ENCODE results near the gene L1CAM.

The L1CAM gene

DNA sequence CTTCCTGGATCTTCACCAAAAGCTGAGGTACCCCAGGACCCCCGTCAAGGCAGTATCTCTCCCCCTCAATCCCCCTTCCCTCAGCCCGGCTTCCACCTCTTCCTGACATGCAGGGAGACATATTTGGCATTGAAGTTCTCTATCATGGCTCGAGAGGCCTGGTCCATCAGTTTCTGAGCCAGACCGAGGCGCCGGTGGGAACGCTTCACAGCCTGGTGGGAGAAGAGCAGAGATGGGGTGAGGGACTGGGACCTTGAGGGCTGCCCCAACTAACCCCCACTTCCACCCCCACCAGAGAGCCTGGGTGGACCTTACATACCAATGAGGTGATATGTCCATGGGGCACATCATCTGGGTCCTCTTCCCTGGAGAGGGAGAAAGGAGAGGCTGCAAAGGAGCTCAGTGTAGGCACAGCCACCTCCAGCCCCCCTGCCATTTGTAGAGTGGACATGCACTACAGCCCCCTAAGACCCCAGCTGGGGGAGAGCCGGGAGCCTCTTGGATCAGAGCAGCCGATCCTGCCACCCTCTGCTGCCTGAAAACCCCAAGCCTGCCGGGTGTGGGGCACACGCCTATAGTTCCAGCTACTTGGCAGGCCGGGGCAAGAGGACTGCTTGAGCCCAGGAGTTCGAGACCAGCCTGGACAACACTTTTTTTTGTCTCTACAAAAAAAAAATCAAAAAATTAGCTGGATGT lies 46.4 kb upstream of the L1CAM start:
- H3K4me3 ChIP-seq, result no peak overlapping the region
- no peak overlapping the region for H3K27ac ChIP-seq
- TF ChIP-seq, protein P1, sequence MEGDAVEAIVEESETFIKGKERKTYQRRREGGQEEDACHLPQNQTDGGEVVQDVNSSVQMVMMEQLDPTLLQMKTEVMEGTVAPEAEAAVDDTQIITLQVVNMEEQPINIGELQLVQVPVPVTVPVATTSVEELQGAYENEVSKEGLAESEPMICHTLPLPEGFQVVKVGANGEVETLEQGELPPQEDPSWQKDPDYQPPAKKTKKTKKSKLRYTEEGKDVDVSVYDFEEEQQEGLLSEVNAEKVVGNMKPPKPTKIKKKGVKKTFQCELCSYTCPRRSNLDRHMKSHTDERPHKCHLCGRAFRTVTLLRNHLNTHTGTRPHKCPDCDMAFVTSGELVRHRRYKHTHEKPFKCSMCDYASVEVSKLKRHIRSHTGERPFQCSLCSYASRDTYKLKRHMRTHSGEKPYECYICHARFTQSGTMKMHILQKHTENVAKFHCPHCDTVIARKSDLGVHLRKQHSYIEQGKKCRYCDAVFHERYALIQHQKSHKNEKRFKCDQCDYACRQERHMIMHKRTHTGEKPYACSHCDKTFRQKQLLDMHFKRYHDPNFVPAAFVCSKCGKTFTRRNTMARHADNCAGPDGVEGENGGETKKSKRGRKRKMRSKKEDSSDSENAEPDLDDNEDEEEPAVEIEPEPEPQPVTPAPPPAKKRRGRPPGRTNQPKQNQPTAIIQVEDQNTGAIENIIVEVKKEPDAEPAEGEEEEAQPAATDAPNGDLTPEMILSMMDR (IDR thresholded peaks at IDR 0.05), result no peak
- DNase-seq (ENCODE audit: low spot score), result no peak

DNA sequence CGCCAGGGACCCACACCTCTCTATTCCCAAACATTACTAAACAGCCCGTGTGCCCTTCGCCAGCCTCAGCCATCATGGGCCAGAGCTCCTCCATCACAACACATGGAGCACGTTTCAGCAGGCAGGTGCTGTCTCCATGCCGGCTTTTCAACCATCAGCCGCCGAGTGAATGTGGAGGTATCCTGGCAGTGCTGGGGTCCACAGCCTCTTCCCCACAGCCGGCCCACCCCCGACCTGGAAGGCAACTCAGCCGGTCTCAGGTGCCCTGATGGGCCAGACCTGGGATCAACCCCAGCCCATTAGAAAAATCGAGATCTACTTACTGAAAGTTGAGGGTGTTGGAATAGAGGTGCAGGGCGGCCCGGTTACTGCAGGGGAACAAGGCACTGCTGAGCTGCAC lies 45.8 kb upstream of the L1CAM start:
- TF ChIP-seq, protein P1 (IDR thresholded peaks at IDR 0.05), result no peak
- Histone ChIP-seq H3K4me3 (no peak overlapping the region), H3K27ac (no peak overlapping the region)
- DNase-seq (ENCODE audit: low spot score), result no peak

DNA sequence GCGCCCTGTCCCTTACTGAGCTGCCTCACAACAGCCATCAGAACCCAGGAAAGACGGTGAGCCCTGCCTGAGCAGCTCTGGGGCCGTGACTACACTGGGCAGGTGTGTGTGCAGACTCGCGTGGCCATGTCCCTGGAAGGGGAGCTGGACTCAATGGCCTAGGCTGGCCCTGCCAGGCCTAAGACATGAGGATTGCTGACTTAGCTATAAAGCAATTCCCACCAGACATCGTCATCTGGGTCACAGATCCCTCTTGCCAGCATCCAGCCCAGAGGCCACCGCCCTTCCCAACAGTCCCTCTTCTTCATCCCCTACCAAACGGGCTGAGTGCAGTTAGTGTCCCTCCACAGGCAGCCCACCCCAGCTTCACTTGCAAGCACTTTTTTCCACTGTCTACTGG lies 45.2 kb upstream of the L1CAM start:
- Histone ChIP-seq H3K27ac (no peak overlapping the region), H3K4me3 (no peak overlapping the region)
- TF ChIP-seq, protein P1 (IDR thresholded peaks at IDR 0.05), result no peak
- no peak for DNase-seq (ENCODE audit: low spot score)

DNA sequence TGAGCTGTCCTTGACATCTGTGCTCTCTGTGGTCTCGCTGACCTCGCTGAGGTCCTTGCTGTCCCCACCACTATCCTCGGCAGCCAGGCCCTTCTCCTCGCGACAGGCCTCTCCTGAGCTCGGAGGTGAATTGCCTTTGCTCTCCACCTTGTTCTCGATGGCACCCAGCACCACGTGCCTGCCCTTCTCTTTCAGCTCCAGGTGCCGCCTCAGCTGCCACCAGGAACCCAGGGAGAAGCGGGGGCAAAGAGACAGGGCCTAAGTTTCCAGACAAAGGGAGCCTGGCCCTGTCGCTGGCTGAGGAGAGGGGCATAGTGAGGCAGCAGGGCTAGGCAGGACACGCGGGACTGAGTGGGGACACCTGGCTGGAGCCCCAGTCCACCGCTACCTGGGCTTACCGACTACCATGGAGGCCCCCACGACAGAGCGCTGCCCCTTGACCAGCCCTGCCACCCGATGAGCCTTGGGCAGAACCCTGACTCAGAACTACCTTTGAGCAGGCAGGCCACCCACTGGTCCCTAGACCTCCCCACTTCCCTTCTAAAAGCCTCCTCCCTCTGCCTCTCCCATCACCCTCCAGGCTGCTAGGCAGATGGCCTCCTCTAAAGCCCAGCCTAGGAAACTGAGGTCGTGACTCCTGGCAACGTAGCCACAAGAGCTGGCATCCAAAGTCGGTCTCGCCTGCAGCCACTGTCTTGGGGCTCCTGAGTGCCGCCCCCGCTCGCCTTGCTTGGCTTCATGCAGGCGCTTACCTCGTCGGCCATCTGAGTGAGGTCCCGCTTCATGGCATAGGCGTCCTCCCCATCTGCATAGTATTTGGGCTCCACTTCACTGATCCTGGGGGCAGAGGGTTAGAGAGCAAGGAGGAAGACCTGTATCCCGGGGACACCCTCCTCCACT lies 44.3 kb upstream of the L1CAM start:
- DNase-seq (ENCODE audit: low spot score), result no peak
- peak overlapping the region in 1 of 2 donors; percentile 91 for H3K27ac ChIP-seq
- no peak overlapping the region for H3K4me3 ChIP-seq
- TF ChIP-seq, protein P1 (IDR thresholded peaks at IDR 0.05), result no peak

DNA sequence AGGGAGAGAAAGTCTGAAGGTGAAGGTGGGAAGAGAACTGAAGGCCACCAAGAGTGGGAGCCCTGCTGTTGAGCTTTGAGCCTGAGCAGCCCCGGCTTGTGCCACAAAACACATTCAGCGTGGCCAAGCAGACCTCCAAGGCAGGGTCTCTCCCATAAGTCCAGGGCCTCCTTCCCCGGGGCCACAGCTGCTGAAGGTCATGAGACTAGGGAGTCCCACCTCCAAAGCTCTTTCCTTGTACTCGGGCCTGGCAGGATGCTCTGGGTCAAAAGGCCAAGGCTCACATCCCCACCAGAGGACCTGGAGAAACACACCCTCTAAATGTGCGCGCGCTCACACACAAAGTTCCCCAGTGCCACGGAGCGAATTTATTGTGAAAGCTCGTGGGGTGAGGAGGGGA lies 43.6 kb upstream of the L1CAM start:
- TF ChIP-seq, protein P1 (IDR thresholded peaks at IDR 0.05), result no peak
- peak overlapping the region in 1 of 2 donors; percentile 91 for H3K27ac ChIP-seq
- H3K4me3 ChIP-seq, result no peak overlapping the region
- no peak for DNase-seq (ENCODE audit: low spot score)

DNA sequence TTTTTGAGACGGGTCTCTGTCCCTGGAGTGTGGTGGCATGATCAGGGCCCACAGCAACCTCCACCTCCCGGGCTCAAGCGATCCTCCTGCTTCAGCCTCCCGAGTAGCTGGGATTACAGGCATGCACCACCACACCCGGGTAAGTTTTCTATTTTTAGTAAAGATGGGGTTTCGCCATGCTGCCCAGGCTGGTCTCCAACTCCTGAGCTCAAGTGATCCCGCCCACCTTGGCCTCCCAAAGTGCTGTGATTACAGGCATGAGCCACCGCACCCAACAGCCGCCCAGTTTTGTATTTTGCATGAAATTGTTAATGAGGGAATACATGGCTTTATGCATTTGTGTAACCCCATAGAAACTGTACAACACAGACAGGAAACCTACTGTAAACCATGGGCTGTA lies 42.9 kb upstream of the L1CAM start:
- peak overlapping the region in 1 of 2 donors; percentile 91 for H3K27ac ChIP-seq
- TF ChIP-seq, protein P1 (IDR thresholded peaks at IDR 0.05), result no peak
- H3K4me3 ChIP-seq, result peak overlapping the region; percentile 73
- DNase-seq (ENCODE audit: low spot score), result no peak

Data from coronary artery (tissue), 2 donors.